Tibial nerve (tissue), 4 donors: ENCODE data around the gene RELL1. TPM values are rescaled to one million over a fixed set of nuclear protein-coding genes. Genes with fewer than 3 reads are reported as not detected.

Experiments used
- DNase-seq, 2 donors: peaks; one replicate each; pipeline ENCODE4 v3.0.0-alpha.2; 2019; ENCODE audit warnings: low spot score in 2 of 2
- H3K27ac ChIP-seq, 4 donors: fragments of 200-600 bp; sonication (generic) in 3 of 4; one replicate each; pipeline ENCODE4 v1.5.1; 2017 to 2019; ENCODE audit warnings: mild to moderate bottlenecking in 1 of 4
- H3K27me3 ChIP-seq, 2 donors: fragments of 200-600 bp; sonication (generic) in 1 of 2; one replicate each; pipeline versions ENCODE4 v1.5.1 to v1.6.0; 2017 to 2019
- H3K36me3 ChIP-seq, 3 donors: fragments of 200-600 bp; sonication (generic); one replicate each; pipeline ENCODE4 v1.5.1; 2018 to 2019
- H3K4me1 ChIP-seq, 4 donors: fragments of 200-600 bp; sonication (generic) in 3 of 4; one replicate each; pipeline ENCODE4 v1.5.1; 2017 to 2019
- H3K4me3 ChIP-seq, 4 donors: fragments of 200-600 bp; sonication (generic) in 3 of 4; one replicate each; pipeline ENCODE4 v1.5.1; 2017 to 2019; ENCODE audit warnings: mild to moderate bottlenecking in 1 of 4, moderate library complexity in 1 of 4
- H3K9me3 ChIP-seq, 4 donors: fragments of 200-600 bp; sonication (generic) in 3 of 4; one replicate each; pipeline ENCODE4 v1.5.1; 2017 to 2019
- EP300 ChIP-seq, 2 donors: sonication (generic); formaldehyde crosslinking; IDR thresholded peaks; one replicate each; pipeline ENCODE4 v1.6.1; 2017; ENCODE audit warnings: antibody characterized with exemption in 2 of 2, mild to moderate bottlenecking in 1 of 2
- POLR2A ChIP-seq, 2 donors: fragments of 450-650 bp; IDR thresholded peaks; one replicate each; pipeline ENCODE4 v1.6.1; 2017; ENCODE audit warnings: antibody characterized with exemption in 2 of 2, mild to moderate bottlenecking in 2 of 2, moderate library complexity in 2 of 2
- WGBS, 2 donors: methylation state at CpG; one replicate each; pipeline ENCODE4 v1.1.5; 2018; 5-methylcytosine and 5-hydroxymethylcytosine counted together
- total RNA-seq, 4 donors: library from RNA; depleted of rRNA; stranded (reverse); fragments of >200 nt; gene quantifications; one replicate each; pipeline ENCODE4 v1.1.0, GENCODE V29; 2016
- TF ChIP-seq, protein P1 (sequence below), 5 experiments: fragments of 200-600 bp in 3 of 5; fragments of 450-650 bp in 2 of 5; sonication (generic) in 3 of 5; IDR thresholded peaks; one replicate each; pipeline ENCODE4 v1.5.1; 2016 to 2019; ENCODE audit warnings: antibody characterized with exemption in 5 of 5, mild to moderate bottlenecking in 3 of 5, moderate library complexity in 2 of 5

The RELL1 gene
- total RNA-seq, 4 donors from 2014 or later: 43.8 to 78.0 (median 61.2) TPM

DNA sequence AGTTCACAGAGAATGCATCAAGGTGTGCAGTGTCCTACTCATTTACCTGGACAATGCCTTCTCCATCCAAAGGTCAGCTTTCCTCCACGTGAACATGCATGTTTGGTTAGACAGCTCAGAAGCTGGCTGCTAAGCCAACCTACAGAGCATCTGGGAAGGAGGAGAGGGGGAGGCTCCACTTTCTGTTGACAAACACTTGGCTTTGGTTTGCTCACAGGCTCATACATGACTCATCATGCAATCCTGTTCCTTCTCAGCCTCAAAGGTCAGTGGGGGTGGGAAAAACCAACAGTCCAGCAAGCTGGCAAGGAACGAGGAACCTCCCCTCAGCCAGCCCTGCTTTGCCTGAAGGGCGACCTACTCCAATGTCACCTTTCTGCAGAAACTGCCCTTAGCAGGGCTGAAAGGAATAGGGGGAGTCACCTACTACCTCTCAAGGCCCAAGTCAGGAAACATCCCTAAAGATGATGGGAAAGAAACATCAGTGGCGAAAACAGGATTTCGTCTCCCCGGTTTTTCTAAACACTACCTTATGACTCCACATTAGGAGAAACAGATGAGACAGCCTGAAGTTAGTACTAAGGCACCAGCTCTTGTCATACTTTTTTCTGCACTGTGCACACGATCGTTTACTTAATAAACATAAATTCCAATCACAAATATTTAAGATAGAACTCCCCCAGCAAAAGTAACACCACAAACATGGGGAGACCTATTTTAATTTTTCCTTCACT is 37.9 kb downstream of the RELL1 start:
- DNase-seq: peak in 1 of 2 donors; percentile 52
- peaks cover 0 to 17% (median 5%) of the 10 kb centered on the region in 4 donors for H3K4me1 ChIP-seq
- H3K9me3 ChIP-seq: no peaks in the 10 kb centered on the region
- WGBS, 2 donors: 67 to 68% methylated on average over 8 of the region's 8 CpGs
- peaks cover 0 to 33% (median 3%) of the 10 kb centered on the region in 3 donors for H3K36me3 ChIP-seq
- H3K27ac ChIP-seq: peak overlapping the region in 1 of 4 donors; percentile 20
- H3K4me3 ChIP-seq: no peak overlapping the region
- TF ChIP-seq, protein P1, sequence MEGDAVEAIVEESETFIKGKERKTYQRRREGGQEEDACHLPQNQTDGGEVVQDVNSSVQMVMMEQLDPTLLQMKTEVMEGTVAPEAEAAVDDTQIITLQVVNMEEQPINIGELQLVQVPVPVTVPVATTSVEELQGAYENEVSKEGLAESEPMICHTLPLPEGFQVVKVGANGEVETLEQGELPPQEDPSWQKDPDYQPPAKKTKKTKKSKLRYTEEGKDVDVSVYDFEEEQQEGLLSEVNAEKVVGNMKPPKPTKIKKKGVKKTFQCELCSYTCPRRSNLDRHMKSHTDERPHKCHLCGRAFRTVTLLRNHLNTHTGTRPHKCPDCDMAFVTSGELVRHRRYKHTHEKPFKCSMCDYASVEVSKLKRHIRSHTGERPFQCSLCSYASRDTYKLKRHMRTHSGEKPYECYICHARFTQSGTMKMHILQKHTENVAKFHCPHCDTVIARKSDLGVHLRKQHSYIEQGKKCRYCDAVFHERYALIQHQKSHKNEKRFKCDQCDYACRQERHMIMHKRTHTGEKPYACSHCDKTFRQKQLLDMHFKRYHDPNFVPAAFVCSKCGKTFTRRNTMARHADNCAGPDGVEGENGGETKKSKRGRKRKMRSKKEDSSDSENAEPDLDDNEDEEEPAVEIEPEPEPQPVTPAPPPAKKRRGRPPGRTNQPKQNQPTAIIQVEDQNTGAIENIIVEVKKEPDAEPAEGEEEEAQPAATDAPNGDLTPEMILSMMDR (IDR thresholded peaks at IDR 0.05): no peak
- TF ChIP-seq EP300 (IDR thresholded peaks at IDR 0.05): peak in 1 of 2 donors; percentile 77
- H3K27me3 ChIP-seq: no peaks in the 10 kb centered on the region

DNA sequence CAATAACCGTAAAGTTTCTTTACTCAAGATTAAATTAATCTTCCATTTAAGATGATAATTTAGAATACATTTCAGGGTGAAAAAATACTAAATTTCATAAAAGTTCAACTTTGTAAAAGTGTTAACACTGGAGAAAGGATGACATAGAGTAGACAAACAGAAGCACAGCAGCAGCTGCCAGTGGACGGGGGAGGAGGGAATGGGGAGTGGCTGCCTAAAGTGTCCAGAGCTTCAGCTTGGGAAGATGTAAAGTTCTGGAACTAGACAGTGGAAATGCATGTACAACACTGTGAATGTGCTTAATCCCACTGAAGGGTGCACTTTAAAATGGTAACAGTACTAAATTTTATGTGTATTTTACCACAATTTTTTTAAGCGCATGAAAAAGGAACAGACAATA is 39.9 kb downstream of the RELL1 start:
- no peak overlapping the region for H3K27ac ChIP-seq
- H3K9me3 ChIP-seq: no peaks in the 10 kb centered on the region
- H3K27me3 ChIP-seq: no peaks in the 10 kb centered on the region
- peaks cover 0 to 29% (median 5%) of the 10 kb centered on the region in 4 donors for H3K4me1 ChIP-seq
- TF ChIP-seq POLR2A (IDR thresholded peaks at IDR 0.05) (no peak), EP300 (IDR thresholded peaks at IDR 0.05) (no peak)
- TF ChIP-seq, protein P1 (IDR thresholded peaks at IDR 0.05): no peak
- peaks cover 0 to 33% (median 3%) of the 10 kb centered on the region in 3 donors for H3K36me3 ChIP-seq
- WGBS, 2 donors: 63 to 80% methylated on average over 3 of the region's 3 CpGs
- no peak overlapping the region for H3K4me3 ChIP-seq
- DNase-seq: no peak

DNA sequence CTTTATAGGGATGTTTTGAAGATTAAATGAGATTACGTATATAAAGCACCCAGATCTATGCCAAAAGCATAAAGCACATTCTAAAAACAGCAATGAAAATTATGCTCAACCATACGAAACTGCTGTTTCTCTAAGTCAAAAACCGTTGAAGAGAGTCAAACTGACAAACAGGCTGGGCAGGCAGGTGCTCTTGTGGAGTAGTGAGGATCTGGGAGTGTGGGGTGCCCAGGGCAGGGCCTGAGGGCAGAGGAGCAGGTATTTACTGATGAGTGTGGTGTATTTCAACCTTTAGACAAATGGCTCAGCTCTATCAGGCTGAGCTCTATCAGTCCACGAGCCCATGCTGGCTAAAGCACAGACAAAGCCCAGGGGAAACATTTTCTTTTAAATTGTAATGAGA is 40.4 kb downstream of the RELL1 start:
- peaks cover 0 to 33% (median 3%) of the 10 kb centered on the region in 3 donors for H3K36me3 ChIP-seq
- no peaks in the 10 kb centered on the region for H3K27me3 ChIP-seq
- TF ChIP-seq EP300 (IDR thresholded peaks at IDR 0.05): no peak
- TF ChIP-seq, protein P1 (IDR thresholded peaks at IDR 0.05): no peak
- TF ChIP-seq POLR2A (IDR thresholded peaks at IDR 0.05): no peak
- DNase-seq: no peak
- H3K4me3 ChIP-seq: no peak overlapping the region
- peaks cover 0 to 29% (median 5%) of the 10 kb centered on the region in 4 donors for H3K4me1 ChIP-seq
- no peaks in the 10 kb centered on the region for H3K9me3 ChIP-seq
- WGBS, 2 donors: 89 to 90% methylated on average over 4 of the region's 4 CpGs
- H3K27ac ChIP-seq: no peak overlapping the region

DNA sequence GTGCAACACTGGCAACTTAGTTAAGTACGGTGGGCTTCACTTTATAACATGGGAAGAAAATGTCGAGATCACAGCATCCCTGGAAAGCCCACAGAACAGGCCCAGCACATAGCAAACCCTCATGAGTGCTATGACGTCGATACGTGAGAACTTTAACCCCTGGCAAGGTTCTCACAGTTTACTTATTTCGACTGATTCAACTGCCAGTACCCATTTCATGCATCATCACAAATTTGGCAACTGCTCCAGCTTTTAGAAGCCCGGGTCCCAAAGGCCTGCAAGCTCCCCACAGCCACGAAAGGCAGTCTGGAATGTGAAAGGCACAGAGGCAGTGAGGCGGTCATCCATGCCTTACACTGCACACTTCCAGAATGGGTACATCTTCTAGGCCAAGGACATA is 41.2 kb downstream of the RELL1 start:
- peak overlapping the region in 1 of 4 donors; percentile 24 for H3K27ac ChIP-seq
- 65 to 68% methylated on average over 9 of the region's 9 CpGs for WGBS, 2 donors

More for the DNA sequence above, 41.2 kb downstream of the RELL1 start:
- TF ChIP-seq POLR2A (IDR thresholded peaks at IDR 0.05): no peak
- TF ChIP-seq, protein P1 (IDR thresholded peaks at IDR 0.05): no peak
- peak in 1 of 2 donors; percentile 13 for TF ChIP-seq EP300 (IDR thresholded peaks at IDR 0.05)
- no peaks in the 10 kb centered on the region for H3K27me3 ChIP-seq
- peaks cover 0 to 33% (median 3%) of the 10 kb centered on the region in 3 donors for H3K36me3 ChIP-seq
- no peaks in the 10 kb centered on the region for H3K9me3 ChIP-seq
- no peak overlapping the region for H3K4me3 ChIP-seq
- no peak for DNase-seq
- peaks cover 0 to 29% (median 6%) of the 10 kb centered on the region in 4 donors for H3K4me1 ChIP-seq
